ENCODE results near the gene LGALS1.
A peak's percentile ranks its signal among the peaks of the same experiment; 100 is the strongest.

GRCh38 chr22:37633625-37634416 lies 41.6 kb upstream of the LGALS1 start:
- TF ChIP-seq CTCF (IDR thresholded peaks at IDR 0.05; ENCODE audit: poor library complexity): peak; percentile 26
- no peak for TF ChIP-seq EZH2phosphoT487 (IDR thresholded peaks at IDR 0.05; ENCODE audit: low read depth, severe bottlenecking, unreplicated experiment)

All from hepatocyte (in vitro differentiated cells).